Upper lobe of left lung (tissue), 4 donors: ENCODE results near the gene MED27.

ENCODE experiments used
- POLR2A ChIP-seq, 4 donors: fragments of 450-650 bp; IDR thresholded peaks; one replicate each; pipeline ENCODE4 v1.5.1; 2016 to 2017; ENCODE audit warnings: antibody characterized with exemption in 4 of 4, mild to moderate bottlenecking in 2 of 4
- POLR2AphosphoS5 ChIP-seq, 2 donors: sonication (generic); formaldehyde crosslinking; IDR thresholded peaks; one replicate each; pipeline ENCODE4 v1.5.1; 2017; ENCODE audit warnings: antibody characterized with exemption in 2 of 2
- TF ChIP-seq, protein P1 (sequence below), 6 experiments: fragments of 450-650 bp in 4 of 6; fragments of 200-600 bp in 2 of 6; sonication (generic) in 2 of 6; IDR thresholded peaks; one replicate each; pipeline ENCODE4 v1.5.1; 2016 to 2019; ENCODE audit warnings: antibody characterized with exemption in 6 of 6

GRCh38 chr9:131934673-131935072 is 145.0 kb downstream of the MED27 start:
- TF ChIP-seq, protein P1, sequence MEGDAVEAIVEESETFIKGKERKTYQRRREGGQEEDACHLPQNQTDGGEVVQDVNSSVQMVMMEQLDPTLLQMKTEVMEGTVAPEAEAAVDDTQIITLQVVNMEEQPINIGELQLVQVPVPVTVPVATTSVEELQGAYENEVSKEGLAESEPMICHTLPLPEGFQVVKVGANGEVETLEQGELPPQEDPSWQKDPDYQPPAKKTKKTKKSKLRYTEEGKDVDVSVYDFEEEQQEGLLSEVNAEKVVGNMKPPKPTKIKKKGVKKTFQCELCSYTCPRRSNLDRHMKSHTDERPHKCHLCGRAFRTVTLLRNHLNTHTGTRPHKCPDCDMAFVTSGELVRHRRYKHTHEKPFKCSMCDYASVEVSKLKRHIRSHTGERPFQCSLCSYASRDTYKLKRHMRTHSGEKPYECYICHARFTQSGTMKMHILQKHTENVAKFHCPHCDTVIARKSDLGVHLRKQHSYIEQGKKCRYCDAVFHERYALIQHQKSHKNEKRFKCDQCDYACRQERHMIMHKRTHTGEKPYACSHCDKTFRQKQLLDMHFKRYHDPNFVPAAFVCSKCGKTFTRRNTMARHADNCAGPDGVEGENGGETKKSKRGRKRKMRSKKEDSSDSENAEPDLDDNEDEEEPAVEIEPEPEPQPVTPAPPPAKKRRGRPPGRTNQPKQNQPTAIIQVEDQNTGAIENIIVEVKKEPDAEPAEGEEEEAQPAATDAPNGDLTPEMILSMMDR (IDR thresholded peaks at IDR 0.05) = no peak
- TF ChIP-seq POLR2A (IDR thresholded peaks at IDR 0.05) = no peak
- no peak for TF ChIP-seq POLR2AphosphoS5 (IDR thresholded peaks at IDR 0.05)
